Fibroblast of lung (primary cell): Measurements from ENCODE around the gene TP53BP2.
"Not testable (repeated sequence)": the region's sequence is repeated elsewhere in the genome, so short reads cannot be mapped to it uniquely, and the experiment has no call there.

Experiments
- CTCF ChIP-seq, 2 donors: IDR thresholded peaks in 1 of 2; conservative IDR thresholded peaks in 1 of 2; 1 replicate in 1 of 2; 2 replicates in 1 of 2; pipeline ENCODE4 v1.5.1; 2011 to 2012; ENCODE audit warnings: low read length in 2 of 2, control low read depth in 1 of 2, inconsistent platforms in 1 of 2, low read depth in 1 of 2, mild to moderate bottlenecking in 1 of 2
- EZH2 ChIP-seq: IDR thresholded peaks from 2 replicates; pipeline ENCODE4 v1.5.1; 2012; ENCODE audit warnings: low read length, control low read depth, mild to moderate bottlenecking; ENCODE audit errors: missing control alignments

- not testable (repeated sequence) for TF ChIP-seq CTCF (conservative IDR thresholded peaks at IDR 0.05 in 1 of 2, IDR thresholded peaks at IDR 0.05 in 1 of 2; ENCODE audit: low read depth in 1 of 2, low read length in 2 of 2); EZH2
Observed at GRCh38 chr1:223740038-223740736, 105.6 kb downstream of the TP53BP2 start.
